ENCODE data around the gene PISD.

- TF ChIP-seq EZH2 (IDR thresholded peaks at IDR 0.05; ENCODE audit: low read length, unreplicated experiment): no peak
- TF ChIP-seq CTCF (conservative IDR thresholded peaks at IDR 0.05; ENCODE audit: low read depth, low read length): no peak
- no peak for TF ChIP-seq EZH2phosphoT487 (IDR thresholded peaks at IDR 0.05; ENCODE audit: borderline replicate concordance, low read length)
These were observed 33.4 kb upstream of the PISD start for GRCh38 chr22:31695423-31695822.
